DOHH2 (cell line): ENCODE measurements around the gene TSHZ2.

Source experiments
- H3F3A ChIP-seq: fragments of 200-600 bp; sonication (generic), shearing (Covaris generic); 2 replicates; pipeline ENCODE4 v1.6.0; 2016; ENCODE audit warnings: antibody characterized with exemption, mild to moderate bottlenecking; ENCODE audit not compliant: control insufficient read depth, insufficient read depth
- H3K27ac ChIP-seq: fragments of 200-600 bp; sonication (generic); 2 replicates; pipeline ENCODE4 v1.5.1; 2014; ENCODE audit warnings: low read depth, mild to moderate bottlenecking, low read length, moderate library complexity
- H3K27me3 ChIP-seq: fragments of 200-600 bp; sonication (generic); 2 replicates; pipeline ENCODE4 v1.6.1; 2014; ENCODE audit warnings: mild to moderate bottlenecking, low read length, mixed read lengths; ENCODE audit not compliant: control insufficient read depth
- H3K36me3 ChIP-seq: fragments of 200-600 bp; sonication (generic); 2 replicates; pipeline ENCODE4 v1.6.1; 2014; ENCODE audit warnings: mild to moderate bottlenecking, low read length, moderate library complexity, mixed read lengths; ENCODE audit not compliant: control insufficient read depth
- H3K4me1 ChIP-seq: fragments of 200-600 bp; sonication (generic); 2 replicates; pipeline ENCODE4 v1.6.1; 2014; ENCODE audit warnings: mild to moderate bottlenecking, low read length, mixed read lengths; ENCODE audit not compliant: control insufficient read depth
- H3K4me2 ChIP-seq: fragments of 200-600 bp; sonication (generic); 2 replicates; pipeline ENCODE4 v1.6.0; 2014; ENCODE audit warnings: mild to moderate bottlenecking, low read length, moderate library complexity
- H3K4me3 ChIP-seq: fragments of 200-600 bp; sonication (generic); 2 replicates; pipeline ENCODE4 v1.5.1; 2014; ENCODE audit warnings: mild to moderate bottlenecking, low read length, mixed read lengths
- H3K79me2 ChIP-seq: fragments of 200-600 bp; sonication (generic); 2 replicates; pipeline ENCODE4 v1.6.1; 2014; ENCODE audit warnings: mild to moderate bottlenecking, low read length, mixed read lengths; ENCODE audit not compliant: control insufficient read depth
- H3K9me2 ChIP-seq: fragments of 200-600 bp; sonication (generic); replicated peaks from 2 replicates; pipeline ENCODE4 v1.6.1; 2014; ENCODE audit warnings: mild to moderate bottlenecking, low read length, mixed read lengths; ENCODE audit not compliant: control insufficient read depth
- H3K9me3 ChIP-seq: fragments of 200-600 bp; sonication (generic); 2 replicates; pipeline ENCODE4 v1.6.1; 2014; ENCODE audit warnings: antibody characterized with exemption, low read length, mixed read lengths; ENCODE audit not compliant: control insufficient read depth, insufficient read depth
- H4K20me1 ChIP-seq: fragments of 200-600 bp; sonication (generic); 2 replicates; pipeline ENCODE4 v1.6.0; 2014; ENCODE audit warnings: low read depth, mild to moderate bottlenecking, antibody characterized with exemption, low read length, moderate library complexity; ENCODE audit not compliant: control insufficient read depth, insufficient read depth
- CTCF ChIP-seq: fragments of 200-600 bp; sonication (generic); IDR thresholded peaks from one replicate; pipeline ENCODE4 v1.5.1; 2014; ENCODE audit warnings: antibody characterized with exemption, mild to moderate bottlenecking, low read depth, low read length; ENCODE audit not compliant: poor library complexity, severe bottlenecking
- EZH2phosphoT487 ChIP-seq: fragments of 200-600 bp; sonication (generic); IDR thresholded peaks from 2 replicates; pipeline ENCODE4 v1.6.1; 2017; ENCODE audit warnings: borderline replicate concordance, mild to moderate bottlenecking, antibody characterized with exemption, low read length, moderate library complexity, mixed read lengths

The TSHZ2 gene

GRCh38 chr20:53142225-53143127 is 170.3 kb downstream of the TSHZ2 start:
- Histone ChIP-seq H3F3A (no peaks in the 10 kb centered on the region), H3K9me2 (no peaks in the 10 kb centered on the region; the same call in 1 of the 2 replicates), H3K4me1 (peaks cover 21% of the 10 kb centered on the region), H3K27ac (no peak overlapping the region), H3K79me2 (no peaks in the 10 kb centered on the region), H4K20me1 (no peaks in the 10 kb centered on the region), H3K9me3 (peaks cover 5% of the 10 kb centered on the region; the same call in 1 of the 2 replicates), H3K4me3 (no peak overlapping the region), H3K36me3 (no peaks in the 10 kb centered on the region), H3K27me3 (no peaks in the 10 kb centered on the region), H3K4me2 (no peak overlapping the region)
- TF ChIP-seq EZH2phosphoT487, result no peak
- no peak for TF ChIP-seq CTCF

DNA sequence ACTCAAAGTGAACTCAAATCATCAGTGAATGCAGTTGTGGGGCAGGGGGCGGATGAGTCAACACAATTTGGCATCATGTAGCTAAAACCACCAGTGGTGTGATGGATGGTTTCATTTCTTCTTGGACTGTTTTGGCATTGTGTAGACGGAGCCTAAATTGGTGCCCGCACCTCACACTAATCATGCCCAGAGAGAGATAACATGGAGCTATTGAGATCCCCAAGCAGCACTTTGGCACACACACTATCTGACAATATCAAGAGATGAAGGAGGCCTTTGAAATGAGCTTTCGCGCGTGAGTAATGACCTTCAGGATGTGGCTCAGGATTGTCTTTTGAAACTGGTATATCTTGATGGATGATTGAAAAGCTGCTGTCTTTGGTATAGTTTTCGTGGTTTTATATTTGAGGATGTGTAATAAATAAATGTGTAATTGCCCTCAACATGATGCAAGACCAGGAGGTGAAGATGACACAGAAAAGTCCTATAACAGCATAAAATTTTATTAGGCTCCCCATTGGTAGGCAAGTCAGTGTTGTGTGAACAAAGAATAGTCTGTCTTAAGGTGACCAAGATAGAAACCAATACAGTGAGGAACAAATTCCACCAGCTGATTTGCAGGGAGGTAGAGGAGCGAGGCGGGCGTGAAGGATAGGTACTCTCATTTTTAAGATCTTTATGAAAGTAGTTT is 174.2 kb downstream of the TSHZ2 start:
- H3K9me2 ChIP-seq, result no peaks in the 10 kb centered on the region; the same call in 1 of the 2 replicates
- H3K9me3 ChIP-seq, result peaks cover 5% of the 10 kb centered on the region; the same call in 1 of the 2 replicates
- H3K4me3 ChIP-seq, result no peak overlapping the region
- H3K36me3 ChIP-seq, result no peaks in the 10 kb centered on the region
- TF ChIP-seq CTCF, result no peak
- no peak for TF ChIP-seq EZH2phosphoT487
- H3K27ac ChIP-seq, result no peak overlapping the region
- H3K79me2 ChIP-seq, result no peaks in the 10 kb centered on the region
- no peaks in the 10 kb centered on the region for H4K20me1 ChIP-seq
- H3K4me1 ChIP-seq, result peaks cover 29% of the 10 kb centered on the region
- no peaks in the 10 kb centered on the region for H3K27me3 ChIP-seq
- no peak overlapping the region for H3K4me2 ChIP-seq
- H3F3A ChIP-seq, result no peaks in the 10 kb centered on the region

- H3K4me2 ChIP-seq, result peak overlapping the region; percentile 48
- H3K4me1 ChIP-seq, result peaks cover 30% of the 10 kb centered on the region
- H3K36me3 ChIP-seq, result no peaks in the 10 kb centered on the region
- no peaks in the 10 kb centered on the region for H3K27me3 ChIP-seq
- H3K4me3 ChIP-seq, result no peak overlapping the region
- no peaks in the 10 kb centered on the region for H3K79me2 ChIP-seq
- no peaks in the 10 kb centered on the region for H3F3A ChIP-seq
- H3K27ac ChIP-seq, result no peak overlapping the region
- no peaks in the 10 kb centered on the region; the same call in 1 of the 2 replicates for H3K9me2 ChIP-seq
- TF ChIP-seq EZH2phosphoT487, result no peak
- TF ChIP-seq CTCF, result no peak
- no peaks in the 10 kb centered on the region for H3K9me3 ChIP-seq
- H4K20me1 ChIP-seq, result no peaks in the 10 kb centered on the region
Observed at GRCh38 chr20:53148771-53149147, 176.6 kb downstream of the TSHZ2 start.
